ENCODE data around the gene ADISSP. TPM values are rescaled to one million over a fixed set of nuclear protein-coding genes. Genes with fewer than 3 reads are reported as not detected.

The ADISSP gene
- total and polyA plus RNA-seq, 2 of the 8 experiments (the other 6 are each of a cell fraction or from before 2014, with no cell fraction given) = 111 to 141 TPM

GRCh38 chr20:3755269-3755668, 12.3 kb downstream of the ADISSP start (continued):
- no peak for TF ChIP-seq FOSL1 (IDR thresholded peaks at IDR 0.05; ENCODE audit: insufficient read depth, low read depth, low read length)
- no peak for TF ChIP-seq HDAC6 (IDR thresholded peaks at IDR 0.05; ENCODE audit: low read depth, low read length)
- no peak for TF ChIP-seq RFX5 (IDR thresholded peaks at IDR 0.05; ENCODE audit: borderline replicate concordance, low read depth, low read length)
- no peak for TF ChIP-seq SAP30 (IDR thresholded peaks at IDR 0.05; ENCODE audit: insufficient read depth, insufficient replicate concordance, low read length)
- TF ChIP-seq NRF1 (IDR thresholded peaks at IDR 0.05; ENCODE audit: low read depth, low read length) = no peak
- no peak for TF ChIP-seq SIN3A (conservative IDR thresholded peaks at IDR 0.05 in 1 of 2, IDR thresholded peaks at IDR 0.05 in 1 of 2; ENCODE audit: low read depth in 1 of 2, low read length in 2 of 2)
- no peak for TF ChIP-seq CTBP2 (IDR thresholded peaks at IDR 0.05; ENCODE audit: borderline replicate concordance, insufficient read depth, insufficient read length, low read length)
